GM12878 (cell line): Measurements from ENCODE around the gene ULK4. TPM values are rescaled to one million over a fixed set of nuclear protein-coding genes. Genes with fewer than 3 reads are reported as not detected.
A peak's percentile ranks its signal among the peaks of the same experiment; 100 is the strongest.

ENCODE experiments used
- ATAC-seq: fragments of 200-7000 bp; cut with Tn5 transposase; 3 replicates; pipeline ENCODE4 v1.9.1; 2020; ENCODE audit warnings: mild to moderate bottlenecking, moderate library complexity
- BruUV-seq: library from RNA; stranded (reverse); fragments of 400-500 nt; replicated peaks from 2 replicates; lab custom pipeline; 2021; lab: Mats Ljungman, UMichigan
- CTCF ChIA-PET: fragments of 300-600 bp; sonication (Branson Sonifier 250); formaldehyde crosslinking; extraction: SDS; loops from one replicate; lab custom pipeline; 2021; ENCODE audit warnings: inconsistent platforms; lab: Yijun Ruan, JAX
- POLR2A ChIA-PET: fragments of 350-600 bp; formaldehyde crosslinking; extraction: SDS; loops from one replicate; lab custom pipeline; 2021; ENCODE audit warnings: inconsistent platforms; lab: Charles Lee
- RAD21 ChIA-PET: fragments of 300-600 bp; sonication (Branson Sonifier 250); formaldehyde crosslinking; loops from one replicate; lab custom pipeline; 2023; ENCODE audit warnings: antibody characterized with exemption; ENCODE audit not compliant: unreplicated experiment; lab: Charles Lee
- SMC1A ChIA-PET: fragments of 300-600 bp; sonication (Branson Sonifier 250); formaldehyde crosslinking; loops from one replicate; lab custom pipeline; 2023; ENCODE audit not compliant: unreplicated experiment, uncharacterized antibody; lab: Charles Lee
- DNase-seq: peaks from one replicate; pipeline ENCODE4 v3.0.0-alpha.2; 2011; ENCODE audit warnings: low read depth, low spot score
- FAIRE-seq: peaks from 3 replicates; lab custom pipeline; 2011; peaks lifted over from hg19 to GRCh38; lab: Jason Lieb, UNC
- H2AFZ ChIP-seq: 2 replicates; pipeline ENCODE4 v1.6.0; 2011; ENCODE audit warnings: low read depth, low read length, control low read depth; ENCODE audit not compliant: control insufficient read depth
- H3K27ac ChIP-seq: 2 replicates; pipeline ENCODE4 v1.5.1; 2011; ENCODE audit warnings: control low read depth; ENCODE audit not compliant: control insufficient read depth, insufficient read depth
- H3K27me3 ChIP-seq, 2 experiments: replicated peaks in 1 of 2; 2 replicates each; pipeline versions ENCODE4 v1.6.0 to v1.6.1; 2011; ENCODE audit warnings: low read length in 1 of 2; ENCODE audit not compliant: control insufficient read depth in 2 of 2, insufficient read depth in 2 of 2
- H3K36me3 ChIP-seq, 2 experiments: 2 replicates each; pipeline ENCODE4 v1.5.1; 2011; ENCODE audit warnings: low read length in 1 of 2; ENCODE audit not compliant: control insufficient read depth in 2 of 2, insufficient read depth in 2 of 2
- H3K4me1 ChIP-seq: 2 replicates; pipeline ENCODE4 v1.6.1; 2011; ENCODE audit warnings: mild to moderate bottlenecking, low read length, moderate library complexity, mixed read lengths; ENCODE audit not compliant: control insufficient read depth, insufficient read depth
- H3K4me2 ChIP-seq: 2 replicates; pipeline ENCODE4 v1.6.0; 2011; ENCODE audit warnings: control low read depth; ENCODE audit not compliant: control insufficient read depth, insufficient read depth
- H3K4me3 ChIP-seq: fragments of 200-600 bp; sonication (generic); 2 replicates; pipeline ENCODE4 v1.5.1; 2016
- H3K79me2 ChIP-seq: 2 replicates; pipeline ENCODE4 v1.6.0; 2011; ENCODE audit warnings: low read length; ENCODE audit not compliant: control insufficient read depth, insufficient read depth
- H3K9ac ChIP-seq: 2 replicates; pipeline ENCODE4 v1.8.0; 2011; ENCODE audit warnings: low read length, control low read depth, mixed read lengths; ENCODE audit not compliant: control insufficient read depth, insufficient read depth
- H3K9me3 ChIP-seq: replicated peaks from 3 replicates; pipeline ENCODE4 v1.5.1; 2011; ENCODE audit warnings: mild to moderate bottlenecking, low read length; ENCODE audit not compliant: control insufficient read depth, insufficient read depth
- H4K20me1 ChIP-seq: 2 replicates; pipeline ENCODE4 v1.6.0; 2011; ENCODE audit not compliant: control insufficient read depth, insufficient read depth
- BCL3 ChIP-seq: IDR thresholded peaks from 2 replicates; pipeline ENCODE4 v1.6.1; 2011; ENCODE audit warnings: borderline replicate concordance, low read depth, mild to moderate bottlenecking, moderate library complexity, low read length; ENCODE audit not compliant: insufficient read depth, poor library complexity, severe bottlenecking
- NBN ChIP-seq: fragments of 450-650 bp; IDR thresholded peaks from 2 replicates; pipeline ENCODE4 v1.6.1; 2016
- SKIL ChIP-seq: fragments of 450-650 bp; IDR thresholded peaks from 2 replicates; pipeline ENCODE4 v1.6.1; 2017; ENCODE audit warnings: mild to moderate bottlenecking, low read depth, inconsistent platforms; ENCODE audit not compliant: poor library complexity, severe bottlenecking
- TARDBP ChIP-seq: IDR thresholded peaks from 2 replicates; pipeline ENCODE4 v1.6.1; 2016; ENCODE audit warnings: borderline replicate concordance
- ZBTB40 ChIP-seq: fragments of 450-650 bp; IDR thresholded peaks from 2 replicates; pipeline ENCODE4 v1.6.1; 2016; ENCODE audit warnings: mild to moderate bottlenecking, moderate library complexity, borderline replicate concordance
- ZSCAN29 ChIP-seq: fragments of 450-650 bp; IDR thresholded peaks from 2 replicates; pipeline ENCODE4 v1.6.1; 2017; ENCODE audit warnings: mild to moderate bottlenecking, moderate library complexity
- WGBS: methylation state at CpG from one replicate; pipeline ENCODE4 v1.1.6; 2016; ENCODE audit warnings: low lambda C conversion rate; ENCODE audit not compliant: insufficient replicate concordance, insufficient coverage; ENCODE audit errors: missing lambda C conversion rate; 5-methylcytosine and 5-hydroxymethylcytosine counted together
- in situ Hi-C: fragments of 300-500 bp; cut with MboI; formaldehyde crosslinking; loops from 9 replicates; pipeline ENCODE4 v1.14.3; 2018; ENCODE audit warnings: mixed read lengths
- intact Hi-C: fragments of 100-400 bp; cut with micrococcal nuclease; formaldehyde crosslinking; loops from one replicate; pipeline ENCODE4 v1.14.2; 2022; ENCODE audit not compliant: unreplicated experiment
- polyA plus RNA-seq, 11 experiments: library from polyadenylated mRNA; depleted of rRNA in 4 of 11; unstranded in 6 of 11; stranded (reverse) in 5 of 11; fragments of >200 nt; fragmentation: Nextera tagmentation in 4 of 11; fragmentation: Illumina TruSeq in 1 of 11; extraction: Ambion mirVana in 4 of 11; extraction: Trizol in 1 of 11; gene quantifications; 1 replicate in 1 of 11; 2 replicates in 10 of 11; pipeline versions ENCODE4 v1.2.1 to v1.2.3, GENCODE V29; 2011 to 2016; ENCODE audit warnings: inconsistent platforms in 2 of 11, missing spikeins in 2 of 11, low read depth in 1 of 11
- total RNA-seq, 4 experiments: library from RNA; depleted of rRNA in 3 of 4; stranded (reverse); fragments of >200 nt in 3 of 4; fragmentation: Illumina TruSeq in 1 of 4; extraction: Trizol in 1 of 4; gene quantifications; 2 replicates each; pipeline versions ENCODE4 v1.2.1 to v1.2.3, GENCODE V29; 2013 to 2021

The ULK4 gene
- total and polyA plus RNA-seq, 10 of the 15 experiments (the other 5 are each of a cell fraction or from before 2014, with no cell fraction given): 3.5 to 7.6 (median 6.3) TPM

- ChIA-PET CTCF (no interaction called here), SMC1A (no interaction called here), POLR2A (no interaction called here), RAD21 (no interaction called here)
- H3K36me3 ChIP-seq: no peaks in the 10 kb centered on the region
- no peak for FAIRE-seq
- H3K27ac ChIP-seq: no peak overlapping the region
- BruUV-seq: no TSS peak
- no peak overlapping the region for H3K4me2 ChIP-seq
- H3K27me3 ChIP-seq: no peaks in the 10 kb centered on the region
- intact Hi-C loops: no loop called here
- H3K9me3 ChIP-seq: no peaks in the 10 kb centered on the region; the same call in 2 of the 3 replicates
- H3K4me1 ChIP-seq: no peaks in the 10 kb centered on the region
- DNase-seq: no peak
- TF ChIP-seq TARDBP: no peak
- TF ChIP-seq NBN: no peak
- TF ChIP-seq BCL3: peak; percentile 30
- H3K9ac ChIP-seq: no peak overlapping the region
- WGBS: 60% methylated on average over 4 of the region's 4 CpGs
- in situ Hi-C loops: no loop called here
- ATAC-seq: no peak
- no peak overlapping the region for H3K4me3 ChIP-seq
- no peaks in the 10 kb centered on the region for H4K20me1 ChIP-seq
- no peak overlapping the region for H2AFZ ChIP-seq
- H3K79me2 ChIP-seq: no peaks in the 10 kb centered on the region
Measured at GRCh38 chr3:41662288-41662687, 299.6 kb downstream of the ULK4 start.

- ChIA-PET CTCF (no interaction called here), POLR2A (no interaction called here), RAD21 (no interaction called here), SMC1A (no interaction called here)
- Histone ChIP-seq H3K4me1 (no peaks in the 10 kb centered on the region), H3K79me2 (no peaks in the 10 kb centered on the region), H2AFZ (no peak overlapping the region), H3K9me3 (no peaks in the 10 kb centered on the region; the same call in 2 of the 3 replicates), H3K4me2 (no peak overlapping the region), H3K27ac (no peak overlapping the region), H3K27me3 (no peaks in the 10 kb centered on the region), H4K20me1 (no peaks in the 10 kb centered on the region), H3K9ac (no peak overlapping the region), H3K36me3 (no peaks in the 10 kb centered on the region), H3K4me3 (no peak overlapping the region)
- DNase-seq (no peak), FAIRE-seq (no peak), ATAC-seq (no peak)
- no TSS peak for BruUV-seq
- WGBS: 62% methylated on average over 3 of the region's 3 CpGs
- intact Hi-C loops (no loop called here), in situ Hi-C loops (no loop called here)
- TF ChIP-seq ZBTB40 (no peak), ZSCAN29 (no peak), SKIL (no peak)
Measured at GRCh38 chr3:41661796-41662195, 300.1 kb downstream of the ULK4 start.
